K562 (cell line): ENCODE measurements around the gene LONRF2. TPM values are rescaled to one million over a fixed set of nuclear protein-coding genes. Genes with fewer than 3 reads are reported as not detected.

ENCODE experiments used
- CTBP1 ChIP-seq: fragments of 450-650 bp; IDR thresholded peaks from 2 replicates; pipeline ENCODE4 v1.6.1; 2016; ENCODE audit warnings: borderline replicate concordance
- DNMT1 ChIP-seq: fragments of 450-650 bp; IDR thresholded peaks from 2 replicates; pipeline ENCODE4 v1.6.1; 2016; ENCODE audit warnings: antibody characterized with exemption, mild to moderate bottlenecking
- EGR1 ChIP-seq: fragments of 450-650 bp; conservative IDR thresholded peaks from 2 replicates; pipeline ENCODE4 v1.6.1; 2017; ENCODE audit warnings: mild to moderate bottlenecking
- ERF ChIP-seq: fragments of 450-650 bp; formaldehyde crosslinking; IDR thresholded peaks from 2 replicates; pipeline ENCODE4 v1.4.0; 2020; ENCODE audit warnings: mild to moderate bottlenecking, mixed read lengths
- ETV6 ChIP-seq, 3 experiments: fragments of 150-350 bp in 1 of 3; sonication (generic) in 1 of 3; formaldehyde crosslinking in 1 of 3; IDR thresholded peaks; 2 replicates each; pipeline versions ENCODE4 v1.6.1 to v1.8.0; 2014 to 2022; ENCODE audit warnings: borderline replicate concordance in 2 of 3, low read depth in 2 of 3, antibody characterized with exemption in 1 of 3, low read length in 1 of 3, mild to moderate bottlenecking in 1 of 3, missing genetic modification reagents in 1 of 3
- FOXK2 ChIP-seq, 2 experiments: fragments of 450-650 bp; IDR thresholded peaks in 1 of 2; conservative IDR thresholded peaks in 1 of 2; 2 replicates each; pipeline ENCODE4 v1.6.1; 2016; ENCODE audit warnings: low read depth in 2 of 2, mild to moderate bottlenecking in 1 of 2
- HINFP ChIP-seq: fragments of 450-650 bp; conservative IDR thresholded peaks from 2 replicates; pipeline ENCODE4 v1.6.1; 2016; ENCODE audit warnings: missing genetic modification characterization, low read depth, mild to moderate bottlenecking, control low read depth, missing compliant biosample characterization
- RB1 ChIP-seq: fragments of 450-650 bp; IDR thresholded peaks from 2 replicates; pipeline ENCODE4 v1.6.1; 2017; ENCODE audit warnings: low read depth, mild to moderate bottlenecking
- RBM17 ChIP-seq: fragments of 200-400 bp; formaldehyde crosslinking; IDR thresholded peaks from 2 replicates; pipeline ENCODE4 v1.6.1; 2017; ENCODE audit warnings: low read depth, mild to moderate bottlenecking, low read length, borderline replicate concordance
- RNF2 ChIP-seq: sonication (generic); IDR thresholded peaks from 2 replicates; pipeline ENCODE4 v1.6.1; 2016
- RUNX1 ChIP-seq: sonication (generic); IDR thresholded peaks from 2 replicates; pipeline ENCODE4 v1.6.1; 2016; ENCODE audit warnings: antibody characterized with exemption, low read depth
- TAF9B ChIP-seq: fragments of 450-650 bp; IDR thresholded peaks from 2 replicates; pipeline ENCODE4 v1.6.1; 2018; ENCODE audit warnings: mild to moderate bottlenecking; ENCODE audit not compliant: partially characterized antibody
- THAP7 ChIP-seq: fragments of 250-450 bp; sonication (Bioruptor Pico); IDR thresholded peaks from 2 replicates; pipeline ENCODE4 v1.5.0; 2021
- TRIM28 ChIP-seq: fragments of 450-650 bp; IDR thresholded peaks from 2 replicates; pipeline ENCODE4 v1.6.1; 2017
- ZC3H4 ChIP-seq: sonication (generic); formaldehyde crosslinking; IDR thresholded peaks from 2 replicates; pipeline ENCODE4 v1.9.0; 2021; ENCODE audit warnings: missing genetic modification reagents, borderline replicate concordance
- ZKSCAN8 ChIP-seq: fragments of 200-800 bp; sonication (Bioruptor generic); IDR thresholded peaks from 2 replicates; pipeline ENCODE4 v1.6.1; 2016; ENCODE audit warnings: missing genetic modification characterization, missing compliant biosample characterization
- ZNF174 ChIP-seq: fragments of 250-450 bp; sonication (Bioruptor Pico); IDR thresholded peaks from 2 replicates; pipeline ENCODE4 v1.4.0; 2020; ENCODE audit warnings: mild to moderate bottlenecking
- ZNF431 ChIP-seq: sonication (generic); formaldehyde crosslinking; IDR thresholded peaks from 2 replicates; pipeline ENCODE4 v1.8.0; 2022; ENCODE audit warnings: mild to moderate bottlenecking, missing genetic modification reagents
- ZNF445 ChIP-seq: fragments of 250-450 bp; sonication (Bioruptor Pico); IDR thresholded peaks from 2 replicates; pipeline ENCODE4 v1.4.0; 2020; ENCODE audit warnings: low read depth, mild to moderate bottlenecking, moderate library complexity
- polyA plus RNA-seq, 8 experiments: library from polyadenylated mRNA; depleted of rRNA in 4 of 8; stranded (reverse) in 5 of 8; unstranded in 3 of 8; fragments of >200 nt; fragmentation: Nextera tagmentation in 2 of 8; fragmentation: Illumina TruSeq in 1 of 8; extraction: Ambion mirVana in 2 of 8; extraction: Trizol in 1 of 8; gene quantifications; 2 replicates each; pipeline versions ENCODE4 v1.2.1 to v1.2.3, GENCODE V29; 2011 to 2014; ENCODE audit warnings: inconsistent platforms in 1 of 8, missing spikeins in 1 of 8
- total RNA-seq, 7 experiments: library from RNA; depleted of rRNA in 6 of 7; stranded (reverse); fragments of >200 nt in 6 of 7; fragmentation: Illumina TruSeq in 2 of 7; extraction: Trizol in 2 of 7; gene quantifications; 2 replicates each; pipeline versions ENCODE4 v1.2.1 to v1.2.3, GENCODE V29; 2011 to 2021; ENCODE audit warnings: low replicate concordance in 1 of 7

Gene LONRF2
- total and polyA plus RNA-seq, 9 of the 15 experiments (the other 6 are each of a cell fraction or from before 2014, with no cell fraction given): 0.35 to 5.0 (median 2.7) TPM

GRCh38 chr2:100292022-100292580 is 30.2 kb downstream of the LONRF2 start (continued):
- no peak for TF ChIP-seq ERF
- no peak for TF ChIP-seq ZNF431 (CRISPR knock-in tag)
- TF ChIP-seq RUNX1: no peak
- TF ChIP-seq THAP7: no peak
- no peak for TF ChIP-seq ZNF174 (CRISPR knock-in tag)
- no peak for TF ChIP-seq RBM17
- no peak for TF ChIP-seq RB1
- no peak for TF ChIP-seq FOXK2 (conservative IDR thresholded peaks at IDR 0.05 in 1 of 2, IDR thresholded peaks at IDR 0.05 in 1 of 2; ENCODE audit: low read depth in 2 of 2)
- TF ChIP-seq TAF9B: peak; percentile 74
- peak; percentile 79 for TF ChIP-seq EGR1
- no peak for TF ChIP-seq DNMT1
- peak; percentile 44; the same call in 1 of the 2 replicates for TF ChIP-seq TRIM28
- TF ChIP-seq ETV6 (IDR thresholded peaks at IDR 0.05; ENCODE audit: borderline replicate concordance in 1 of 2, low read depth in 2 of 2, low read length in 1 of 2): no peak
- no peak for TF ChIP-seq ETV6 (CRISPR knock-in tag; IDR thresholded peaks at IDR 0.05; ENCODE audit: borderline replicate concordance)
- TF ChIP-seq ZC3H4 (CRISPR knock-in tag): no peak
- peak; percentile 85 for TF ChIP-seq RNF2
- peak; percentile 78; the same call in 1 of the 2 replicates for TF ChIP-seq ZKSCAN8 (CRISPR knock-in tag)
- TF ChIP-seq HINFP (tag): no peak
- TF ChIP-seq ZNF445 (CRISPR knock-in tag): no peak
- TF ChIP-seq CTBP1: peak; percentile 89
